ENCODE measurements around the gene NLGN1.

NLGN1 gene

DNA sequence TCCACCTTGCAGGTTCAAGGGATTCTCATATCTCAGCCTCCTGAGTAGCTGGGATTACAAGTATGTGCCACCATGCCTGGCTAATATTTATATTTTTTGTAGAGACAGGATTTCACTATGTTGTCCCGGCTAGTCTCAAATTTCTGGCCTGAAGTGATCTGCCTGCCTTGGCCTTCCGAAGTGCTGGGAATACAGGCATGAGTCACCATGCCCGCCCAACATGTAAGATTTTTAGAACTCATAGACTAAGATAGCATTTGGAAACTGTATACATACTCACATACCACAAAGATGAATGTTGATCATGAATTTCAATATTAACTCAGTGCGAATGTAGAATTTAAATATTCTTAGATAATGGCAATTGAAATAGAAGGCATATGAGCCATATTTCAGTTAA is 718.9 kb downstream of the NLGN1 start:
- no peak for DNase-seq

GRCh38 chr3:174120997-174121396 is 723.5 kb downstream of the NLGN1 start:
- no peak for DNase-seq

GRCh38 chr3:174122411-174122810 is 724.9 kb downstream of the NLGN1 start:
- no peak for DNase-seq

- no peak for DNase-seq
Observed at GRCh38 chr3:174125267-174125824, 727.8 kb downstream of the NLGN1 start.

DNA sequence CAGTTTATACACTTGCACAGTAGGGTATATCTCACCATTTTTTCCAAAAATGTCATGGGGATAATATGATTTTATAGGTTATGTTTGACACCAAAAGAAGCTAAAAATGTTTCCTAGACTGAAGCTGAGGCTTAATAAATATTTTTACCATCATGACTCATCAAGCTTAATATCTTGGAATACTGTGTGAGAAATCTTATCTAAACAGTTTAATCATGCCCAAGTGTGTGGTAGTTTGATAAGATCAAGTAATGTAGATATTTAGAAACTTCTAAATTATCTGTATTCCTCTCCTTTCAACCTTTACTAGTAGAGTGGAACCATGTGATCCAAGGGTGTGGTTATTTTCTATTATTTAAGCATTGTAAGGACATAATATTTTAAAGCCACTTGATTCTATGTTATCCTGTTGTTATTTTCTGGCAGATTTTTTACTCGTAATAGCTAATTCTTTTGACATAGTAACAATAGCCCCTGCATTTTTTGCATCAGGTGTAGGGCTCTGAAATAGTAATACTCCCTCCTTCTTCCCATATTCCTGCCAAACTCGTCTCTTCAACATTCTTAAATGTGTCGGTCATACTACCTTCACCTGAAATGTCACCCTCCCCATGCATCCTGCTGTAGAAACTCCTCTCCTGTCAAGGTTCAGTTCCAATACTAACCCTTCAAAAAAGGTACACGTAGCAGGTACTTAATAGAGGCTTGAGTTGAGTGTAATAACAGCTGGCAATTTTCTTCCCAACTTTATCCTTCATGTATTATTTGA is 729.6 kb downstream of the NLGN1 start:
- DNase-seq, result no peak

DNA sequence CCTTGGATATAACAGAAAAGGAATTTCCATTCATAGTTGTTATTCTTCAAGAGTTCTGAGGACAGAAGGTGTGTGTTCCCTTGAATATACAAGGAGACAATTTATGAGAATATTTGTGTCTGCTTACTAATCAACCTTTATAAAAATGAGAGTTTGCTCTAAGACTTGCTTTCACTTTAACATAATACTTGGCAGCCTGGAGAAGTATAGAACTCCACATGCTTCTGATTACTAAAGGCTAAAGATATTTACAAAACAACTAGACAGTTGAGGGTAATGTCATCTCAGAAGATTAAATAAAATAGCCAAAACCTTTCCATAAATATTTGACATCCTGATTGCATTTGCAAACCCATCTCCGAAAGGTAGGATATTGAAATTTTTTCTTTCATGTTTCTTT is 734.5 kb downstream of the NLGN1 start:
- DNase-seq, result no peak

DNA sequence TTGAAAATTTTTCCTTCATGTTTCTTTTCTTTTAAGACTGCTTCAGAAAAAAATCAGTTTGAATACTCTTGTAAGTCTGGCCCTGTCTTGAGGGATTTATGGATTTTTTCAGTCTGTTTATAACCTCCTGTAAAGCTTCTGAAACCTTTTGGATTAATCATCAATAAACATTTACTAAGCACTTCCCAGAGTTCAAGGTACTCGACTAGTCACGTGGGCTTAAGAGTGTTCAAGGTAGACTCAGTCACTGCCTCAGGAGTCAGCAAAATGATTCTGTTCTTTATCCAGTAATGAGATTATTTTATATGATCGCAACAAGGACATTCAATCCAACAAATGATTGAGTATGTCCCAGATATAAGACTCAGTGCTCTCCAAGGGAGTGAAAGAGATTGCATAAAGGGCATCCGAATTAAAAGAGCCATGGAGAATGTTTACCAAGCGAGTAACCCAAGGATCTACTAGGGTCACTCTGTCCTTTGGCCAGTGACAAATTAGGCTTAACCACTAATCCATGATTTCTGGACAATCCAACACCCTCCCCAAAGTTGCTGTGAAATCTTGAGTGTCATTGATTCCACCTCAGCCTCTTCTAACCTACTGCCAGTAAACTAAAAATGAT is 735.0 kb downstream of the NLGN1 start:
- no peak for DNase-seq

- no peak for DNase-seq
Observed at GRCh38 chr3:174146008-174146407, 748.5 kb downstream of the NLGN1 start.

DNA sequence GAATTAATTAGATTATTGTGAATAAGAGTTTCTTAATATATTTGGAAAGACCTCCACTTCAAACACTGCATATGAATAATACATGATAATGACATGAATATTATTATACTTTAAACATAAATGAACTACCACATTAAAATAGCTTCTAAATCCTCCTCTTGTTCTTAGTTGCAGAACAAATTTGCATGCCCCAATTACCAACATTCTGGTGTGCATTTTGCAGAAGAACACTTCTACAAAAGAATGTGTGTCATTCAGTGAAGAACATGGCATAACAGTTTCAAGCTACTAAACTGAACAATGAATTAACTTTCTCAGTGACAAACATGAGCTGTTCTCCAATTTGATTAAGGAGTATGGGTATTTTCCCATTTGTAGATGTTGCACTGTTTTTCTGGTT is 750.3 kb downstream of the NLGN1 start:
- no peak for DNase-seq

- DNase-seq, result no peak
Observed at GRCh38 chr3:174153871-174154270, 756.3 kb downstream of the NLGN1 start.

DNA sequence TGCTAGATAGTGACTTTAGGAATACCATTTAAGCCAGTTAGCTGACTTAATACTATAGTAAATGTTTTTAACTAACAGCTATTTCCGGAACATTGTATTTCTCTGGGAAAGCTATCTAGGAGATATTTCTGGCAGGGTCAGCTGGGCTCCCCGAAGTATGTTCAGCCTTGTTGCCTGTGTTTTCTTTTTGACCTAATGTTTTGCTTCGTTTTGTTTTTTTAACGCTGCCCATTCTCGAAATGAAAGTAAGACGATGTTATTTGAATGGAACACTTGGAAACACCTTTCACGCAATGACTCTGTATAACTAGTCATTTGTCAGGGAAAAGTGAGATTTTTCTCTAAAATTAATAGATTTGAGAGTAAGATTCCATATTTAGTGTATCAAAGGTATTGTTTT is 758.7 kb downstream of the NLGN1 start:
- DNase-seq, result no peak

GRCh38 chr3:174158674-174159073 is 761.1 kb downstream of the NLGN1 start:
- DNase-seq, result no peak

- no peak for DNase-seq
Observed at GRCh38 chr3:174159604-174160003, 762.1 kb downstream of the NLGN1 start.

GRCh38 chr3:174162550-174162949 is 765.0 kb downstream of the NLGN1 start:
- DNase-seq, result no peak

GRCh38 chr3:174168026-174168425 is 770.5 kb downstream of the NLGN1 start:
- DNase-seq, result no peak

- no peak for DNase-seq
Observed at GRCh38 chr3:174168538-174169254, 771.2 kb downstream of the NLGN1 start.

DNA sequence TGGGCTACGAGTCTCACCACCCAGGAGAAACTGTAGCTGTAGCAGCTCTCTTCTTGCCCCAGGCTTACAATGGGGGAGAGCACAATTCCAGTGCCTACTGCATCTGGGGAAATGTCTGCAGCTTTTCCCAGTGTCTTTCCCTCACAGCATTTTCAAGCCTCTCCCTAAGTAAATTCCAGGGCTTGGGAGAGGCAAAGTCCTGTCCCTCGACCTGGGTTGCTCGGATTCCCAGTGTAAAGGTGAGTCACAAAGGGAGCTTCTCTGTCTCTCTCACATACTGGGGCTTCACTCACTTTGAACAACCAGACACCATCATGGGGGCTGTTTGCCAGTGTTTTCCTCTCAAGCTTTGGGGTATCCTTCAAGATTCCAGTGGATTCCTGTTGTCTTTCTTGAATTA is 772.2 kb downstream of the NLGN1 start:
- DNase-seq, result peak; percentile 72

DNA sequence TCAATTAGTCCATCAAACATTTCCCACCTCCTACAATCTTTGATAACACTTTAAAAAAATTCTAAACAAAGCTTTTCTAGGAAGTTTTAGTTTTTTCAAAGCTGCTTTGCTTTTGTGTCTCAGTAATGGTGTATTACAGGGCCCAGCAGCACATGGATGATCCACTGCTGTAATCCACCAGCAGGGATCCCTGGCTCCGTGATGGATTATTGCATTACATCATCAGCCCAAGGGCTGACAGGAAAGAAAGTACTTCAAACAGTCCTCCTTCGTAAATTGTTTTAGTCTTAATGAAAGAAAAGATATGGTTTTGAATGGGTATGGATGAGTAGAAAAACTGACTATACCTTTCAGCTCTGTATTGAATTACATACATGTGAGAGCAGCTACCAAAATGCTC is 772.7 kb downstream of the NLGN1 start:
- DNase-seq, result no peak

DNA sequence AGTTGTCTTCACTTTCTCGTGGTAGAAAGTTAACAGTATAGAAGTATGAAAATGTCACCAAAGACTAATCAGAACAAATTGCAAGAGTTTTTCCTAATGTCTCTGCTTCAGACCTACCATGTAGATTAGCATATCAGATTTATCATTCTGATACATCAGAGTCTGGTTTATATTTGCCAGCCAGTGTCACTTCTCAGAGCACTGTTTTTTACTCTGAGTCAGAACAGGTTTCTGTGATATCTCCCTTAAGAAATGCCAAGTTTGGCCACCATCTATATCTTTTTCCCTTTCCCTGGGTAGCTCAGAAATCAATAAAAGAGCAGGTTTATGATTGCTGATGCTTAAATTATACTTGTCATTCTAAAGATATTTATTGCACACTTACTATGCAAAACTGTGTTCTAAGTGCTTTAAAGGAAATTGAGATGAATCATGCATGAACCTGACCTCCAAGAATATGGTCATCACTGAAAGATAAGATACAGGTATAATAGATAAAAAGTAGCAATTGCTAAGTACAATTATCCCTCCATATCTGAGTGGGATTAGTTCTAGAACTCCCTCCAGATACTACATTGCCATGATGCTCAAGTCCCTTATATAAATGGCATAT is 788.9 kb downstream of the NLGN1 start:
- no peak for DNase-seq

GRCh38 chr3:174191380-174191779 is 793.8 kb downstream of the NLGN1 start:
- no peak for DNase-seq

DNA sequence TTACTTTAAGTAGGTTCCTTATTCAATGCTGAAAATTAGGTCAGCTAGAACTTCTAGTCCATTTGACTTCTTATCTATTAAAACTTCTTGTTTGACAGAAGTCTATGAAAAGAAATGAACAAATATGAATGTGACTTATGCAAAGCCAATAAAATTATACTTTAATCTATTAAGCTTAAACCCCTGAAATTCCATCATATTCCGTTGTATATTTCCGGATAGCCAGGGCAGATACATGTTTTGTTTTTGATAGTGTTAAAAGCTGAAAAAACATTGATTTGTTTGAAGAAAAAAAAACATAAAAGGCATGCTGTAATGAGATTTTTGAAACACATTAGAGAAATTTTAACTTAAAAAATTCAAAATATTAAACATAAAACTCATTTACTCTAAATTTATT is 794.4 kb downstream of the NLGN1 start:
- DNase-seq, result no peak

DNA sequence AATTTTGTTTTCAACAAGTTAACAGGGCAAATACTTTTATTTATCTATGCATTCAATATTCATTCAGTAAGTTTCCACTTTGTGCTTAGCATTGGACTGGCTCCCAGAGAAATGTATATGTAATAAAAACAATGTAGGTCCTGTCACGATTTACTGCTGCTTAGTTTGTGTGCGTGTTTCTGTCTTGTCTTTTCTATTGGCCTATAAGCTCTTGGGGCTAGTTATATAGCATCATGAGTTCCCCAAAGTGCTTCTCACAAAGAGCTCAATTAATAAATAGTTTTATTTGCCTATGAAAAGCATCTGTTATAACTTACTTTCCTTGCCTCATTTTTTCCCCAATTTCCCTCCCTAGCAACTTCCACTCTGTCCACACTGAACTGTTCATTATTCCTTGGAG is 794.9 kb downstream of the NLGN1 start:
- DNase-seq, result no peak

DNA sequence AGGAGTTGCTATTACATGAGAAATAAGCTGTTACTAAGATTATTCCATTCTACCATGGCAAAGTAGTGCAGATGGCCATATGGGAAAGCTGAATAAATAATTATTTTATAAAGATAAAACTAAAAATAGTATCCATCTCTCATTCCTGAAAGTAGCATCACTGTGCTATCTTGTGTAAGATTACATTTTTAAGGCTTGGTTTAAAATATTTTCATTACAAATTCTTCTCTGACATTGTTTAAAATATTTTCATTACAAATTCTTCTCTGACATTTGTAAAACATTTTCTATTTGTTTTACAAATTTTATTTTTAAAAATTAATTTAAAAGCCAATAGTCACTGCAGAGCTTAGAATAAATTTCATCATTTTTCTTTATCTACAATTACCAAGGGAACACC is 796.1 kb downstream of the NLGN1 start:
- DNase-seq, result no peak

Data from islet precursor cell (in vitro differentiated cells).